Measurements from ENCODE around the gene GCK. TPM values are rescaled to one million over a fixed set of nuclear protein-coding genes. Genes with fewer than 3 reads are reported as not detected.

GCK gene
- total and polyA plus RNA-seq, 5 donors from 2014 or later, result 0.47 to 1.2 (median 0.57) TPM; not detected in 1

GRCh38 chr7:44188480-44189225, 586 bp downstream of the GCK start:
- no peaks in the 10 kb centered on the region for H3K9me3 Mint-ChIP-seq
- H3K9me3 ChIP-seq (ENCODE audit: control insufficient read depth in 2 of 2, low read length in 2 of 2), result no peaks in the 10 kb centered on the region
- no peak overlapping the region for H3K4me3 Mint-ChIP-seq
- H3K4me1 Mint-ChIP-seq, result no peaks in the 10 kb centered on the region
- H3K36me3 Mint-ChIP-seq, result no peaks in the 10 kb centered on the region
- no peak overlapping the region for H3K27ac ChIP-seq (ENCODE audit: insufficient read depth, low read length, poor library complexity, severe bottlenecking)
- no peaks in the 10 kb centered on the region for H3K36me3 ChIP-seq (ENCODE audit: control insufficient read depth, insufficient read depth, low read length)
- H3K4me3 ChIP-seq (ENCODE audit: low read depth, low read length), result no peak overlapping the region
- no peak for DNase-seq
- H3K27me3 Mint-ChIP-seq, result peaks cover 16% of the 10 kb centered on the region
- H3K27ac Mint-ChIP-seq, result peak overlapping the region in 1 of 3 donors; percentile 76
- no peak for ATAC-seq (ENCODE audit: low read depth in 2 of 2)
- H3K4me1 ChIP-seq (ENCODE audit: control insufficient read depth, insufficient read depth, low read length, poor library complexity, severe bottlenecking), result no peaks in the 10 kb centered on the region
- peaks cover 2% of the 10 kb centered on the region for H3K27me3 ChIP-seq (ENCODE audit: control insufficient read depth, insufficient read depth, low read length)

GRCh38 chr7:44187636-44188416, 1.4 kb downstream of the GCK start:
- H3K27me3 ChIP-seq (ENCODE audit: control insufficient read depth, insufficient read depth, low read length), result peaks cover 2% of the 10 kb centered on the region
- no peaks in the 10 kb centered on the region for H3K4me1 ChIP-seq (ENCODE audit: control insufficient read depth, insufficient read depth, low read length, poor library complexity, severe bottlenecking)
- ATAC-seq (ENCODE audit: low read depth in 2 of 2) (no peak), DNase-seq (no peak)
- H3K27ac ChIP-seq (ENCODE audit: insufficient read depth, low read length, poor library complexity, severe bottlenecking), result no peak overlapping the region
- Mint-ChIP-seq H3K36me3 (no peaks in the 10 kb centered on the region), H3K27ac (peak overlapping the region in 1 of 3 donors; percentile 76), H3K4me1 (no peaks in the 10 kb centered on the region), H3K27me3 (peaks cover 10% of the 10 kb centered on the region), H3K4me3 (no peak overlapping the region), H3K9me3 (peaks cover 0 to 4% (median 2%) of the 10 kb centered on the region in 7 donors)
- H3K36me3 ChIP-seq (ENCODE audit: control insufficient read depth, insufficient read depth, low read length), result no peaks in the 10 kb centered on the region
- peaks cover 0 to 4% of the 10 kb centered on the region in 2 experiments for H3K9me3 ChIP-seq (ENCODE audit: control insufficient read depth in 2 of 2, low read length in 2 of 2)
- H3K4me3 ChIP-seq (ENCODE audit: low read depth, low read length), result no peak overlapping the region

GRCh38 chr7:44186736-44187135, 2.5 kb downstream of the GCK start:
- no peaks in the 10 kb centered on the region for H3K36me3 ChIP-seq (ENCODE audit: control insufficient read depth, insufficient read depth, low read length)
- ATAC-seq (ENCODE audit: low read depth in 2 of 2), result no peak
- Mint-ChIP-seq H3K27me3 (peaks cover 7% of the 10 kb centered on the region), H3K9me3 (peaks cover 0 to 12% (median 4%) of the 10 kb centered on the region in 7 donors), H3K27ac (no peak overlapping the region), H3K4me1 (no peaks in the 10 kb centered on the region), H3K4me3 (no peak overlapping the region), H3K36me3 (no peaks in the 10 kb centered on the region)
- H3K9me3 ChIP-seq (ENCODE audit: control insufficient read depth in 2 of 2, low read length in 2 of 2), result peaks cover 7% of the 10 kb centered on the region in 2 experiments
- no peak overlapping the region for H3K27ac ChIP-seq (ENCODE audit: insufficient read depth, low read length, poor library complexity, severe bottlenecking)
- DNase-seq, result no peak
- H3K4me3 ChIP-seq (ENCODE audit: low read depth, low read length), result no peak overlapping the region
- no peaks in the 10 kb centered on the region for H3K4me1 ChIP-seq (ENCODE audit: control insufficient read depth, insufficient read depth, low read length, poor library complexity, severe bottlenecking)
- peaks cover 5% of the 10 kb centered on the region for H3K27me3 ChIP-seq (ENCODE audit: control insufficient read depth, insufficient read depth, low read length)

GRCh38 chr7:44185729-44186128, 3.5 kb downstream of the GCK start:
- H3K27ac Mint-ChIP-seq, result no peak overlapping the region
- H3K4me1 Mint-ChIP-seq, result no peaks in the 10 kb centered on the region
- H3K9me3 Mint-ChIP-seq, result peaks cover 0 to 12% (median 4%) of the 10 kb centered on the region in 7 donors
- H3K4me3 ChIP-seq (ENCODE audit: low read depth, low read length), result no peak overlapping the region
- DNase-seq (no peak), ATAC-seq (ENCODE audit: low read depth in 2 of 2) (no peak)
- no peaks in the 10 kb centered on the region for H3K36me3 ChIP-seq (ENCODE audit: control insufficient read depth, insufficient read depth, low read length)
- no peaks in the 10 kb centered on the region for H3K4me1 ChIP-seq (ENCODE audit: control insufficient read depth, insufficient read depth, low read length, poor library complexity, severe bottlenecking)
- no peaks in the 10 kb centered on the region for H3K27me3 Mint-ChIP-seq
- peaks cover 5% of the 10 kb centered on the region for H3K27me3 ChIP-seq (ENCODE audit: control insufficient read depth, insufficient read depth, low read length)
- no peaks in the 10 kb centered on the region for H3K36me3 Mint-ChIP-seq
- no peak overlapping the region for H3K4me3 Mint-ChIP-seq
- peaks cover 7% of the 10 kb centered on the region in 2 experiments for H3K9me3 ChIP-seq (ENCODE audit: control insufficient read depth in 2 of 2, low read length in 2 of 2)
- H3K27ac ChIP-seq (ENCODE audit: insufficient read depth, low read length, poor library complexity, severe bottlenecking), result no peak overlapping the region

GRCh38 chr7:44184873-44185446, 4.3 kb downstream of the GCK start:
- Mint-ChIP-seq H3K27me3 (no peaks in the 10 kb centered on the region), H3K4me3 (no peak overlapping the region), H3K4me1 (no peaks in the 10 kb centered on the region), H3K36me3 (no peaks in the 10 kb centered on the region), H3K27ac (peak overlapping the region in 1 of 3 donors; percentile 21), H3K9me3 (peaks cover 0 to 12% (median 4%) of the 10 kb centered on the region in 7 donors)
- H3K9me3 ChIP-seq (ENCODE audit: control insufficient read depth in 2 of 2, low read length in 2 of 2), result peaks cover 7% of the 10 kb centered on the region in 2 experiments
- H3K27ac ChIP-seq (ENCODE audit: insufficient read depth, low read length, poor library complexity, severe bottlenecking), result no peak overlapping the region
- no peak overlapping the region for H3K4me3 ChIP-seq (ENCODE audit: low read depth, low read length)
- ATAC-seq (ENCODE audit: low read depth in 2 of 2) (no peak), DNase-seq (no peak)
- no peaks in the 10 kb centered on the region for H3K4me1 ChIP-seq (ENCODE audit: control insufficient read depth, insufficient read depth, low read length, poor library complexity, severe bottlenecking)
- peaks cover 5% of the 10 kb centered on the region for H3K27me3 ChIP-seq (ENCODE audit: control insufficient read depth, insufficient read depth, low read length)
- H3K36me3 ChIP-seq (ENCODE audit: control insufficient read depth, insufficient read depth, low read length), result no peaks in the 10 kb centered on the region

GRCh38 chr7:44184206-44184872, 4.9 kb downstream of the GCK start:
- H3K9me3 Mint-ChIP-seq, result peaks cover 0 to 12% (median 4%) of the 10 kb centered on the region in 7 donors
- ATAC-seq (ENCODE audit: low read depth in 2 of 2) (no peak), DNase-seq (no peak)
- peaks cover 2% of the 10 kb centered on the region for H3K27me3 Mint-ChIP-seq
- Histone ChIP-seq H3K27me3 (ENCODE audit: control insufficient read depth, insufficient read depth, low read length) (peaks cover 7% of the 10 kb centered on the region), H3K36me3 (ENCODE audit: control insufficient read depth, insufficient read depth, low read length) (no peaks in the 10 kb centered on the region), H3K4me1 (ENCODE audit: control insufficient read depth, insufficient read depth, low read length, poor library complexity, severe bottlenecking) (no peaks in the 10 kb centered on the region), H3K4me3 (ENCODE audit: low read depth, low read length) (no peak overlapping the region), H3K9me3 (ENCODE audit: control insufficient read depth in 2 of 2, low read length in 2 of 2) (peaks cover 7% of the 10 kb centered on the region in 2 experiments), H3K27ac (ENCODE audit: insufficient read depth, low read length, poor library complexity, severe bottlenecking) (no peak overlapping the region)
- no peak overlapping the region for H3K27ac Mint-ChIP-seq
- H3K4me1 Mint-ChIP-seq, result no peaks in the 10 kb centered on the region
- H3K4me3 Mint-ChIP-seq, result no peak overlapping the region
- H3K36me3 Mint-ChIP-seq, result peaks cover under 1% of the 10 kb centered on the region

GRCh38 chr7:44183386-44183785, 5.9 kb downstream of the GCK start:
- Mint-ChIP-seq H3K27ac (no peak overlapping the region), H3K9me3 (peaks cover 0 to 12% (median 4%) of the 10 kb centered on the region in 7 donors), H3K36me3 (peaks cover 5% of the 10 kb centered on the region), H3K4me1 (no peaks in the 10 kb centered on the region), H3K4me3 (no peak overlapping the region), H3K27me3 (peaks cover 6% of the 10 kb centered on the region)
- no peak for DNase-seq
- H3K27ac ChIP-seq (ENCODE audit: insufficient read depth, low read length, poor library complexity, severe bottlenecking), result no peak overlapping the region
- H3K4me3 ChIP-seq (ENCODE audit: low read depth, low read length), result no peak overlapping the region
- H3K36me3 ChIP-seq (ENCODE audit: control insufficient read depth, insufficient read depth, low read length), result no peaks in the 10 kb centered on the region
- H3K27me3 ChIP-seq (ENCODE audit: control insufficient read depth, insufficient read depth, low read length), result peaks cover 9% of the 10 kb centered on the region
- ATAC-seq (ENCODE audit: low read depth in 2 of 2), result no peak
- peaks cover 7% of the 10 kb centered on the region in 2 experiments for H3K9me3 ChIP-seq (ENCODE audit: control insufficient read depth in 2 of 2, low read length in 2 of 2)
- H3K4me1 ChIP-seq (ENCODE audit: control insufficient read depth, insufficient read depth, low read length, poor library complexity, severe bottlenecking), result no peaks in the 10 kb centered on the region
